ENCODE measurements around the gene RAD9A.

DNA sequence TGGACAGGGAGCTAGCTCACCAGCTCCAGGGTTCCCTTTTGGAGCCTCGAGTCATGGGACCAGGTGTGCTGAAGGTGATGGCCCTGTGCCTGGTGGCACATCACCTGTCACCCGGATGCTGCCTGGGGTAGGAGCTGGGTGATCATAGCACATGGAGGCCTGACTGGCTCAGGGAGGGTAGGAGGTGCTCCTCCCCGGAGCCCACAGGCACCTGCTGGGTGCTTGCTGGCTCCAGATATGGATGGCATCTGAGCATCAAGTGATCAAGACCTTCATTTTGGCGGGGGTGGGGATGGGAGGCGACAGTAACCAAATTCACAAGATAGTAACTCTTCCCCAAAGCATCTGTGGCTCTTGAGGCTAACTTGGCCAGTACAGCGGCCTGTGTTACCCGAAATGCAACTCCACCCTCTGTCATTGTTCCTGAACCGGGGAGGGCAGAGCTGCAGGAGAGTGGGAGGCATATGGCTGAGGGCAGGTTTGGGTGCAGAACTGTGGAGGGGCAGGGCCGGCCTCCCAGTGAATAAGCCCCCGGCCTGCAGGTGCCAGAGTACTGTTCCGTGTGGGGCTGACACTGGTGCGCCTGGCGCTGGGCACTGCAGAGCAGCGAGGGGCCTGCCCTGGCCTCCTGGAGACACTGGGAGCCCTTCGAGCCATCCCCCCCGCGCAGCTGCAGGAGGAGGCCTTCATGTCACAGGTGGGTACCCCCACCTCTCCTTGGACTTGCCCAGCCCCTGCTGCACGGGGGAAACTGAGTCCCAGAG is 16.8 kb downstream of the RAD9A start:
- no peak for TF ChIP-seq CTCF (IDR thresholded peaks at IDR 0.05)
- no peak for TF ChIP-seq ZFX (IDR thresholded peaks at IDR 0.05; ENCODE audit: borderline replicate concordance)

Data from 22Rv1 (cell line).